K562 (cell line): ENCODE measurements around the gene RBMS3. TPM values are rescaled to one million over a fixed set of nuclear protein-coding genes. Genes with fewer than 3 reads are reported as not detected.

Experiments
- ATAC-seq: fragments of 200-7000 bp; cut with Tn5 transposase; 3 replicates; pipeline ENCODE4 v1.9.1; 2020; ENCODE audit warnings: moderate library complexity
- BruUV-seq: library from RNA; stranded (reverse); fragments of 400-500 nt; replicated peaks from 2 replicates; lab custom pipeline; 2021; lab: Mats Ljungman, UMichigan
- CTCF ChIA-PET: fragments of 300-600 bp; formaldehyde crosslinking; extraction: SDS; loops from one replicate; lab custom pipeline; 2021; ENCODE audit warnings: low intra/inter-chr PET ratio; lab: Yijun Ruan, JAX
- POLR2A ChIA-PET: fragments of 300-600, 350-650 bp; sonication (Branson Sonifier 250); formaldehyde crosslinking; extraction: SDS; loops from one replicate; lab custom pipeline; 2021; ENCODE audit warnings: antibody characterized with exemption, inconsistent platforms; lab: Yijun Ruan, JAX
- DNase-seq, 4 experiments: peaks; one replicate each; pipeline versions ENCODE4 v3.0.0 to v3.0.0-alpha.2; 2011 to 2018; ENCODE audit warnings: low spot score in 3 of 4, mixed read lengths in 3 of 4; ENCODE audit errors: extremely low read depth in 1 of 4
- FAIRE-seq: peaks from 2 replicates; lab custom pipeline; 2011; peaks lifted over from hg19 to GRCh38; lab: Jason Lieb, UNC
- H2AFZ ChIP-seq: 2 replicates; pipeline ENCODE4 v1.6.0; 2011; ENCODE audit warnings: low read depth, low read length, control low read depth, inconsistent platforms
- H3K27ac ChIP-seq: fragments of 200-600 bp; 3 replicates; pipeline ENCODE4 v1.8.0; 2011; ENCODE audit warnings: low read depth, mild to moderate bottlenecking, control low read depth, inconsistent platforms, low read length, moderate library complexity, mixed read lengths; ENCODE audit errors: extremely low read depth
- H3K27me3 ChIP-seq, 2 experiments: fragments of 300-600 bp in 1 of 2; 2 replicates in 1 of 2; 3 replicates in 1 of 2; pipeline versions ENCODE4 v1.6.0 to v1.8.0; 2011; ENCODE audit warnings: inconsistent platforms in 2 of 2, low read length in 2 of 2, mild to moderate bottlenecking in 1 of 2, mixed read lengths in 1 of 2, moderate library complexity in 1 of 2; ENCODE audit not compliant: control insufficient read depth in 2 of 2, insufficient read depth in 2 of 2
- H3K36me3 ChIP-seq: fragments of 300-600 bp; 3 replicates; pipeline ENCODE4 v1.8.0; 2011; ENCODE audit warnings: mild to moderate bottlenecking, low read length, inconsistent platforms; ENCODE audit not compliant: control insufficient read depth, insufficient read depth
- H3K4me1 ChIP-seq, 2 experiments: fragments of 200-600 bp in 1 of 2; replicated peaks in 1 of 2; 2 replicates in 1 of 2; 3 replicates in 1 of 2; pipeline versions ENCODE4 v1.5.1 to v1.8.0; 2011; ENCODE audit warnings: inconsistent platforms in 2 of 2, low read length in 2 of 2, mild to moderate bottlenecking in 1 of 2, mixed read lengths in 1 of 2, moderate library complexity in 1 of 2; ENCODE audit not compliant: control insufficient read depth in 2 of 2, insufficient read depth in 2 of 2
- H3K4me2 ChIP-seq: 2 replicates; pipeline ENCODE4 v1.6.1; 2011; ENCODE audit warnings: low read length, control low read depth, inconsistent platforms, mixed read lengths; ENCODE audit not compliant: insufficient read depth
- H3K4me3 ChIP-seq: fragments of 200-600 bp; sonication (generic), shearing (Covaris generic); 2 replicates; pipeline ENCODE4 v1.5.1; 2016; ENCODE audit warnings: control low read depth, inconsistent platforms
- H3K79me2 ChIP-seq: fragments of 200-600 bp; 3 replicates; pipeline ENCODE4 v1.8.0; 2011; ENCODE audit warnings: low read length, inconsistent platforms; ENCODE audit not compliant: control insufficient read depth, insufficient read depth
- H3K9ac ChIP-seq, 2 experiments: 2 replicates each; pipeline versions ENCODE4 v1.6.0 to v1.6.1; 2011; ENCODE audit warnings: low read depth in 2 of 2, low read length in 2 of 2, control low read depth in 1 of 2, inconsistent platforms in 1 of 2, mild to moderate bottlenecking in 1 of 2, mixed read lengths in 1 of 2; ENCODE audit not compliant: insufficient read depth in 1 of 2
- H3K9me1 ChIP-seq: one replicate; pipeline ENCODE4 v1.6.0; 2011; ENCODE audit warnings: inconsistent platforms, mild to moderate bottlenecking, low read length, moderate library complexity; ENCODE audit not compliant: control insufficient read depth, insufficient read depth
- H3K9me3 ChIP-seq: replicated peaks from 2 replicates; pipeline ENCODE4 v1.5.1; 2011; ENCODE audit warnings: low read depth, low read length, inconsistent platforms; ENCODE audit not compliant: control insufficient read depth, insufficient read depth
- H4K20me1 ChIP-seq: replicated peaks from 2 replicates; pipeline ENCODE4 v1.6.1; 2011; ENCODE audit warnings: low read length, inconsistent platforms, mixed read lengths; ENCODE audit not compliant: control insufficient read depth, insufficient read depth
- ATF2 ChIP-seq: sonication (generic); formaldehyde crosslinking; IDR thresholded peaks from 2 replicates; pipeline ENCODE4 v1.8.1; 2022; ENCODE audit warnings: missing genetic modification reagents
- CBX3 ChIP-seq, 2 experiments: IDR thresholded peaks; 1 replicate in 1 of 2; 2 replicates in 1 of 2; pipeline ENCODE4 v1.6.1; 2012; ENCODE audit warnings: inconsistent platforms in 2 of 2, low read length in 2 of 2, borderline replicate concordance in 1 of 2, control low read depth in 1 of 2
- CHD2 ChIP-seq: IDR thresholded peaks from 2 replicates; pipeline ENCODE4 v1.6.1; 2011; ENCODE audit warnings: low read depth, low read length
- GATAD2A ChIP-seq: fragments of 450-650 bp; IDR thresholded peaks from 2 replicates; pipeline ENCODE4 v1.6.1; 2017
- KAT2B ChIP-seq: IDR thresholded peaks from one replicate; pipeline ENCODE4 v1.6.1; 2012; ENCODE audit warnings: low read depth, mild to moderate bottlenecking, control low read depth, inconsistent platforms, low read length, moderate library complexity
- MCM2 ChIP-seq: fragments of 450-650 bp; IDR thresholded peaks from 2 replicates; pipeline ENCODE4 v1.6.1; 2017; ENCODE audit warnings: low read depth, mild to moderate bottlenecking
- POLR2AphosphoS5 ChIP-seq: IDR thresholded peaks from 2 replicates; pipeline ENCODE4 v1.6.1; 2011; ENCODE audit warnings: mild to moderate bottlenecking, low read depth, low read length, moderate library complexity; ENCODE audit not compliant: control insufficient read depth, insufficient read depth
- SRSF3 ChIP-seq: fragments of 200-400 bp; formaldehyde crosslinking; IDR thresholded peaks from 2 replicates; pipeline ENCODE4 v1.6.1; 2016; ENCODE audit warnings: mild to moderate bottlenecking, low read length, moderate library complexity; ENCODE audit not compliant: insufficient read depth
- ZBTB33 ChIP-seq: sonication (generic); formaldehyde crosslinking; IDR thresholded peaks from 2 replicates; pipeline ENCODE4 v1.8.1; 2023; ENCODE audit warnings: mild to moderate bottlenecking, missing genetic modification reagents
- ZNF133 ChIP-seq: fragments of 250-450 bp; sonication (Bioruptor Pico); IDR thresholded peaks from 2 replicates; pipeline ENCODE4 v1.4.0; 2020; ENCODE audit warnings: mild to moderate bottlenecking
- ZNF445 ChIP-seq: fragments of 250-450 bp; sonication (Bioruptor Pico); IDR thresholded peaks from 2 replicates; pipeline ENCODE4 v1.4.0; 2020; ENCODE audit warnings: low read depth, mild to moderate bottlenecking, moderate library complexity
- WGBS: fragments of 100-300 bp; shearing (Covaris generic); methylation state at CpG from one replicate; pipeline ENCODE4 v1.1.6; 2016; ENCODE audit warnings: low coverage, mixed read lengths; ENCODE audit not compliant: insufficient coverage; ENCODE audit errors: missing lambda C conversion rate; 5-methylcytosine and 5-hydroxymethylcytosine counted together
- in situ Hi-C: fragments of 300-500 bp; cut with MboI; formaldehyde crosslinking; loops from 4 replicates; pipeline ENCODE4 v1.15.0; 2018; ENCODE audit warnings: inconsistent platforms, mixed read lengths
- intact Hi-C: fragments of 100-400 bp; cut with micrococcal nuclease; formaldehyde crosslinking; loops from 2 replicates; pipeline ENCODE4 v1.14.2; 2022
- polyA plus RNA-seq, 8 experiments: library from polyadenylated mRNA; depleted of rRNA in 4 of 8; stranded (reverse) in 5 of 8; unstranded in 3 of 8; fragments of >200 nt; fragmentation: Nextera tagmentation in 2 of 8; fragmentation: Illumina TruSeq in 1 of 8; extraction: Ambion mirVana in 2 of 8; extraction: Trizol in 1 of 8; gene quantifications; 2 replicates each; pipeline versions ENCODE4 v1.2.1 to v1.2.3, GENCODE V29; 2011 to 2014; ENCODE audit warnings: inconsistent platforms in 1 of 8, missing spikeins in 1 of 8
- total RNA-seq, 7 experiments: library from RNA; depleted of rRNA in 6 of 7; stranded (reverse); fragments of >200 nt in 6 of 7; fragmentation: Illumina TruSeq in 2 of 7; extraction: Trizol in 2 of 7; gene quantifications; 2 replicates each; pipeline versions ENCODE4 v1.2.1 to v1.2.3, GENCODE V29; 2011 to 2021; ENCODE audit warnings: low replicate concordance in 1 of 7

Gene RBMS3
- total and polyA plus RNA-seq, 9 of the 15 experiments (the other 6 are each of a cell fraction or from before 2014, with no cell fraction given) = 0.20 TPM; not detected in 8

GRCh38 chr3:29285471-29286071 is 4.7 kb downstream of the RBMS3 start (continued):
- TF ChIP-seq ZNF133 (CRISPR knock-in tag) = no peak
- TF ChIP-seq CBX3 (IDR thresholded peaks at IDR 0.05; ENCODE audit: borderline replicate concordance in 1 of 2, low read length in 2 of 2) = no peak
- TF ChIP-seq KAT2B = no peak
- no peak for TF ChIP-seq POLR2AphosphoS5
- TF ChIP-seq ZBTB33 = no peak

GRCh38 chr3:29286478-29287240 is 5.8 kb downstream of the RBMS3 start:
- Histone ChIP-seq H3K36me3 (no peaks in the 10 kb centered on the region), H3K27me3 (no peaks in the 10 kb centered on the region), H3K79me2 (no peaks in the 10 kb centered on the region), H3K4me3 (no peak overlapping the region), H3K4me1 (no peaks in the 10 kb centered on the region), H3K4me2 (no peak overlapping the region), H3K9ac (no peak overlapping the region), H3K27ac (no peak overlapping the region), H3K9me1 (no peaks in the 10 kb centered on the region), H4K20me1 (no peaks in the 10 kb centered on the region), H3K9me3 (no peaks in the 10 kb centered on the region), H2AFZ (no peak overlapping the region)
- BruUV-seq = no TSS peak
- CTCF ChIA-PET = no interaction called here
- intact Hi-C loops (no loop called here), in situ Hi-C loops (no loop called here)
- 0% methylated on average over 5 of the region's 5 CpGs for WGBS
- no peak for FAIRE-seq
- TF ChIP-seq ZNF445 (CRISPR knock-in tag) (no peak), CHD2 (no peak), GATAD2A (no peak), MCM2 (no peak), SRSF3 (no peak), ATF2 (no peak)
- no peak for DNase-seq
- POLR2A ChIA-PET = no interaction called here
- ATAC-seq = no peak
